SKM-1 (cell line): ENCODE measurements around the gene MSH3.
A peak's percentile ranks its signal among the peaks of the same experiment; 100 is the strongest.
"Not testable (repeated sequence)": the region's sequence is repeated elsewhere in the genome, so short reads cannot be mapped to it uniquely, and the experiment has no call there.

Experiments
- DNase-seq: peaks from one replicate; lab custom pipeline; 2025; ENCODE audit not compliant: unreplicated experiment; lab: John Stamatoyannopoulos, UW

The MSH3 gene

DNA sequence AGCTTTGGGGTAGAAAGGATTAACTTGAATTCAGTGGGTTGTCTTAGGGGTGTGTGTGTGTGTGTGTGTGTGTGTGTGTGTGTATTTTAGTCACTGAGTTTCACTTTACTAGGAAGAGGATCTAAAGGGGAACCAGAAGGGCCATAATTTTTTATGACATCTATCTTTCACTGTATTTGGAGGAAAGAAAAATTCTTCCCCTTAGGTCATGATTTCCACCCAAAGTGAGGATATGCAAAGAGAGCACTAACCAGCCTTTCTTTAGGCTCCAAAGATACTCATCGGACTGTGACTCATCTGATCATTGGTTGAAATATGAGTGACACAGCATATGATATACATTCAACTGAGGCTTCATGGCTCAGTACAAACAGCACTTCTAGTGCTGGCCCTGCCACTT, 230.5 kb downstream of the MSH3 start:
- DNase-seq = no peak

DNA sequence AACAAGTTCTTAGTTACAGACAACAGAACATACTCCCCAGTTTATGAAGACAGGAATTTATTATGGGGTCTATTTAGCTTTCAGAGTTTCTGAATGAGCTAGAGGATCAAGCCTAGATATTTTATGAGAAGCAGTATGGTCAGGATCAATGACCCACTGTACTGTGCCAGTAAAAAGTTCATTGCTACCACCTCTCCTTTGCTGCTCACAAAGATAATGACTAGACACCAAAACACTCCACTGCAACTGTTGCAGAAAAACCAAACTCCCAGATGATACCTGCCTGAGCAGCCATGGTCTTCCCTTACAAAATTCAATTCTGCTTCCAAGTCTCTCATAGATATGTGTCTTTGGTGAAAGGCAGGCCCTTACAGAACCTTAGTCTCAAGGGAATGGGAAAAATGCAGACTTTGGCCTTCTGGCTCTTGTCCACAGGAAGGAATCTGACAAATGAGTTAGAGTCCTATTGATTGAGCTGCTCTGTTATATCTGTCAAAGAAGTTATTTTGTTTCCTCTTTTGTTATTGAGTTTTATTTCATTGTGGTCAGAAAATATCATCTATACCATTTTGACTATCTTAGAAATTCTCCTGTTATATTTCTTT, 231.0 kb downstream of the MSH3 start:
- DNase-seq = no peak

DNA sequence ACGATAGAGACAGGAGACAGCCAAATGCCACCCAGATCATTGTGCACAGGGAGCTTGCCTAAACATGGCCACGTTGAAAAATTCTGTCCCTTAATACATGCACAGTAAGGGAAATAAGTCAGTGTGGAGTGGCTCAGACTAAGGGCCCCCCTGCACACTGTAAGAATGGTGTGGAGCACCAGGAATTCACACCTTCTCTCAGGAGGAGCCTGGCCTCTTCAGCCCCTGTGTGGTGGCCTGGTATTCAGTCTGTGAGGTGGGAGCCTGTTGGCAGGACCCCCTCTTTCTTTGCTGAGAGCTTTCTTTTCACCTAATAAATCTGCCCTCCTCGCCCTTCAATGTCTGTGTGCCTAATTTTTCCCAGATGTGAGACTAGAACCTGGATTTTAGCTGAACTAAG, 239.6 kb downstream of the MSH3 start:
- DNase-seq = no peak

DNA sequence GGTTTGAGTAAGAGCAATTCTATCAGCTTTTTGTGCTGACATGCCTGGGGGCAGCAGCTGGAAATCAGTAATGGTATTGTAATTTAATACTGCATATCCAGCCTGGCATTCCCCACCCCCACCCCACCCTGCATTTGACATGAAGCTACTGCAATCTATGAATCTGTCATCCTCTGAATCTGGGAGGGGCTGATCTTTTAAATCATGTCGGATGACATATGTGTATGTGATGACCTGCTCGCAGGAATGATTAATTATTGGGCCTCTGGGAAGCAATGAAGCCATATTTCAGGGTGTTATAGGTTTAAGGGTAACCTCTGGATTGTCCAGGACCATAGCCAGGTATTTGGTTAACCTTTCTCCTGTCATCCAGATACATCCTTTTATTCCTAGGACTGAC, 241.1 kb downstream of the MSH3 start:
- no peak for DNase-seq

DNA sequence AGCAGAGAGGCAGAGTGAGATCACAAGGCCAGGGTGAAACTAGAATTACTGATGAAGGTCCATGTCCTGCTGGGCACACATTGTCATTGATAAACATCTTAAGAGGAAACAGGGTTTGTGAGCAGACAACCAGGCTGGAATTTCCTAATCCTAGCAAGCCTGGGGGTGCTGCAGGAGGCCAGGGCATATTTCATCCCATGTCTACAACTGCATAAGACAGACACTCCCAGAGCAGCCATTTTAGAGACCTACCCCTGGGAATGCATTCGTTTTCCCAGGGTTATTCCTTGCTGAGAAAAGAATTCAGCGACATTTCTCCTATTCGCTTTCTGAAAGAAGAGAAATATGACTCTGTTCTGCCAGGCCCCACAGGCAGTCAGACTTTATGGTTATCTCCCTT, 248.2 kb downstream of the MSH3 start:
- not testable (repeated sequence) for DNase-seq

DNA sequence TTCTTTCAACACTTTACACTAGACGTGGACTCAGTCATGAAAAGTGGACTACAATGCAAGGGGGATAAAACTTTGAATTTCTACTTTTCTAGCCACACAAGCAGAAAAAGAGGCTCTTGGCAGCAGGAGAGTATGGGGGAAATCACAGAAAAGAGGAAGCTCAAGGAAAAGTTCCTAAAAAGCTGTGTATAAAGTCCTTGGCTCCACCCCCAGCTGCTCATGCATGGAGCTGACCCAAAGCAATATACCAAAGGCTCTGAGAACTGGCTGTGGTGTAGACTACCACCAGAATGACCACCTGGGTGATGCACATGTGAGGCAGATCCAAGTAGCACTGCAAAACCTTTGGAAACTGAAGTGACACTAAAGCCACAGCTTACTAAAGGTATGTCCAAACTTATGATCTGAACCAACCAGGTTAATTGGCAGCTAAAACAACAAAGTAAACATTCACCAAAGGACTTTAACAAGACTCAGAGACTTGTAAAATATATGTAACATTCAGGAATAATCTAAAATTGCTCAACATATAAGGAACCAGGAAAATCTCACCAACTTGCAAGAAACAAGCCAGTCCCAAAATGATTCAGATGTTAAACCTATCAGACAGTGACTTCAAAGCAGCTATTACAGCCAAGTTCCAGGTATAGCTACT, 250.2 kb downstream of the MSH3 start:
- DNase-seq = peak; percentile 33

DNA sequence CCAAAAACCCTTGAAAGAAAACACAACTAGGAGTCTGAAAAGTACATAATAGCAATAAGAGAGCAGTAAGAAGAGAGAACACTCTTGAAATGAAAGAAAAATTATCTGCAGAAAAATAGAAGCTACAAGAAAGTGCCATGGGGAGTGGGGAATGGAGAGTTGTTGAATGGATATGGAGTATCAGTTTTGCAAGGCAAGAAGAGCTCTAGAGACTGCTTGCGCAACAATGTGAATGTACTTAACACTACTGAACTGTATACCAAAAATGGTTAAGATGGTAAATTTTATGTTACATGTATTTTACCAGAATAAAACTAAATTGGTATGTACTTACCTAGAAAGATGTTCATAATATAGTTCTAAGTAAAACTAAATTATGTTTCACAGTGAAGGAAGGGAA, 251.0 kb downstream of the MSH3 start:
- no peak for DNase-seq

DNA sequence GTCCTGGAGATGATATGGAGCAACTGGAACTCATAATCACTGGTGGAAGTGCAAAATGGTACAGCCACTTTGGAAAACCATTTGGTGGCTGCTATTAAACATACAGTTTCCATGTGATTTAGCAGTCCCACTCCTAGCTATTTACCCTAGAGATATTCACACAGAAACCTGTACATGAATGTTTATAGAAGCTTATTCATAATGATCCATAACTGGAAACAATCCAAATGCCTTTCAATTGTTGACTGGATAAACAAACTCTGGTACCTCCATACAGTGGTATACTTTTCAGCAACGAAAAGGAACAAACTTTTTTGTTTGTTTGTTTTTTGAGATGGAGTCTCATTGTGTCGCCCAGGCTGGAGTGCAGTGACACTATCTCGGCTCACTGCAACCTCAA, 258.0 kb downstream of the MSH3 start:
- DNase-seq = no peak

DNA sequence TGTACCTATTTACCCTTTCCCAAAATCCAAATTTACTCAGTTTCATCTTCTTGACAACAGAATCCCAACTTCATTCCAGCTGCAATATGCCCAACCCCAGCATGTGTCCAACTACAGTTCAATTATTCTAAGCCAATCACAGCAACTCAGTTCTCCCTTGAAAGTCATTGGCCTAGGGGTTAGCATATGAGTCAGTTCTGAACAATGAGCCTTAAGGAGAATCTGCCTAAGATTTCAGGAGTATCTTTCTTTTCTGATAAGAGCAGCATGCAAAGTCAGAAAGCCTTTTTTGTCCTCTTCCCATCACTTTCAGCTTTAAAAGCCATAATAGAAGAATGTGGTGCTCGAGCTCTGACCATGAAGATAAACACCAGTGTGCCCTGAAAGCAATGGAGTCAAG, 261.3 kb downstream of the MSH3 start:
- no peak for DNase-seq

DNA sequence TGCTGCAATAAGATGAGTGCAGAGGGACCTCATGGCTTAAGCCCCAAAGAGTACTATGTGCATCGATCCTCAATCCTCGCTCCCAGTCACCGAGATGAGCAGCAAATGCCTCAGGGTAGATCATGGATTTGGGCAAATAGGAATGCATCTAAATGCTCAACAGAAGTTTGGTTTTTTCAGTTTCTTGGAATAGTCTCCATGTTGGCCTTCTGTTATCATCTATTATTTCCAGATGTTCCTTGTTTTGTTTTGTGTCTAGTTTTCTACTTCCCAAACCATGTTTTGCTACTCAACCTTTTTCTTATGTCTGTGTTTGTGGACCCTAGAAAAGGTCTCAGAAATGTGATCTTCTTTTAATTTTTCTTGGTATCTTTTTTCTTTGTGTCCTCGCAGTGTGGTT, 262.2 kb downstream of the MSH3 start:
- no peak for DNase-seq

DNA sequence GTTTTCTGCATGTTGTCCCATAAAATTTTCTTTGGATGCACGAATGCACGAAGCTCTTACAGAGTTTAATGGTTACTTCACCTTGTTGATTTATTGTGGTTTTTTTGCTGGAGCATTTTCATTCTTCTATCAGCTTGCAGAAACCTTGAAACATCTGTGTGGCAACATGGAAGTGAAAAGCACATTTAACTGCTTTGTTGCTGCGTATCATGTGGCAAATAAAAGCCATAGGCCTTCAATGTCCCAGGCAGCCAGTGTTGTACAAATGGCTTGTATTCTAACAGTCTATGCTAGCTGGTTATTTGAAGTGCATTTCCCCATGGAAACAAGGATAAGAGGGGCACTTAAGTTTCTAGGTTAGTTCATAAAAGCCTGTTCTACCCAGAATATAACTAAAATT, 263.2 kb downstream of the MSH3 start:
- DNase-seq = no peak

DNA sequence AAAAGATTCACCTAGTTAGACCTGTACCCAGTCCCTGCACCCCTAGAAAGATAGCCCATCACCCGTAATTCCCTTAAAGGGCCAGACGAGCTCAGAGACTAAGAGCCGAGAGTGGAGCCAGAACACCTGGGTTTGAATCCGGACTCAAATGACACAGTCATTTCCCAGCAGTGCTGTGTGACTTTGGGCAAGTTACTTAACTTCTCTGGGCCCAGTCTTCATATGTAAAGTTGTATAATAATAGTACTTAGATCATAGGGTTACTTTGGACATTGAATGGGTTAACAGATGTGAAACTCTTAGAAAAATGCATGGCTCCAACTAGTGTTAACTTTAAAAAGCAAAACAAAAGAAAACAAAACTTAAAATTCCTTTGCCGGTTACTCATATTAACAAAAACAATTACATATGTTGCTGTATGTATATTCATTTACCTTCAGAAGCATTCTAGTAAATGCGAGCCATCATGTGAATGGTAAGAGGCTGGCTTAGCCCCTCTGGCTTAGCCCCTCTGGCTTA, 265.3 kb downstream of the MSH3 start:
- DNase-seq = no peak

DNA sequence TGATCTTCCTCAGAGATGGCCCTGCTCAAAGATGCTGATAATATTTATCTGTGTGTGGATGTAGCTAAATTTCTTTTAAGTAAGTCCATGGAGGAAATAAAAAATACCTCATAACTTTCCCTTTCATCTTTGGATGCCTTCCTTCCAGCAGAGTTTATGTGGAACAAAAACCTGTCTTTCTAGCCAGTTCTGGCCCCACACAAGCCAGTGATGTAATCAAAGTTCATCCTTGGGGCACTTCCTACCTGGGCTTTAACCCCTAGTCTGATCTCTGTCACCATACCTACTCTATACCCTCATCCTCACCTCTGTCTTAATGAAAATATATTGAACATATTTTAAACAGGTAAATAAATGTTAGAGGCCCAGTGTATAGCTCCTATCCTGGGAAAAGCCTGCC, 265.9 kb downstream of the MSH3 start:
- DNase-seq = no peak

DNA sequence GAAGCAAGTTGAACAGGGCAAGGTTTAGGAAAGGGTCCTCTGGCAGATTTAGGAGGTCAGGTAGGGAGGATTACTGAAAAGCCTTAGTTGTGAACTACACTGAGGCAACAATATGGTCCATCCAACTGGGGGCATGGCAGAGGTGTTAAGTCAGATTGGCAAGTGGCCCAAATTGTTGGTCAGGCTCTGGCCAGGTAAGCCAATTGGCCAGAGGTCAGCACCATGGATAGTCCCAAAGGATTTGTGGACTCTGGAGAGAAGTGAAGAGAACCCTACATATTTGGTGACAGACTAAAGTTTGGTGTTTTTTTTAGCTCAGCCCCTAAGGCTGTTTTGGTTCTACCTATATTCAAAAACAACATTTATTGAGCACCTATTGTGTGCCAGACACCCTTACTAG, 266.6 kb downstream of the MSH3 start:
- no peak for DNase-seq

DNA sequence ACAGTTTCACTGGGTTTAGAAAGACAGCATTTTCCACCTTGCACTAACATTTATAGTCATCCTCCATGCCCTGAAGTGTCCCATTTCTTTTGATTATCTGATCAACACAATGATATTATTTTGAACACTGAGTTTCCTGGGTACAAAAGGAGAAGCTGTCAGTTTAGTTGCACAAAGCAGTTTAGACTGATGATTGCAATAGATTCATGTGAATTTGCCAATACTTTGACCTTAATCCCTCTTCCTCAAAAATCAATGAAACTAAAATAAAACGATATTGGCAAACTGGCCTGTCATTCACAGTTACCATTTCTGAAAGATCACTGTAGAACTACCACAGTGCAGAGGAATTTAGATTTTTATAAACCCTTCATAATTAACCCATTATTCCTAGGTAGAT, 271.5 kb downstream of the MSH3 start:
- peak; percentile 49 for DNase-seq
